HepG2 (cell line): ENCODE data around the gene MAPK6. TPM values are rescaled to one million over a fixed set of nuclear protein-coding genes. Genes with fewer than 3 reads are reported as not detected.

Source experiments
- HNRNPUL1 ChIP-seq: fragments of 200-400 bp; formaldehyde crosslinking; IDR thresholded peaks from 2 replicates; pipeline ENCODE4 v1.6.1; 2017; ENCODE audit warnings: low read depth, mild to moderate bottlenecking, low read length, moderate library complexity
- MEIS2 ChIP-seq: sonication (generic); formaldehyde crosslinking; IDR thresholded peaks from 2 replicates; pipeline ENCODE4 v1.9.0; 2021; ENCODE audit warnings: mild to moderate bottlenecking, missing genetic modification reagents
- MIXL1 ChIP-seq: IDR thresholded peaks from 2 replicates; pipeline ENCODE4 v1.6.1; 2016
- NONO ChIP-seq, 2 experiments: fragments of 450-650 bp in 1 of 2; sonication (generic) in 1 of 2; formaldehyde crosslinking in 1 of 2; IDR thresholded peaks in 1 of 2; conservative IDR thresholded peaks in 1 of 2; 2 replicates each; pipeline versions ENCODE4 v1.6.1 to v1.8.0; 2017 to 2022; ENCODE audit warnings: mild to moderate bottlenecking in 1 of 2, missing genetic modification reagents in 1 of 2, moderate library complexity in 1 of 2
- RAD21 ChIP-seq: fragments of 450-650 bp; formaldehyde crosslinking; IDR thresholded peaks from 2 replicates; pipeline ENCODE4 v1.5.0; 2020; ENCODE audit warnings: mild to moderate bottlenecking
- RBFOX2 ChIP-seq: fragments of 200-400 bp; formaldehyde crosslinking; IDR thresholded peaks from 2 replicates; pipeline ENCODE4 v1.6.1; 2017; ENCODE audit warnings: low read depth, mild to moderate bottlenecking, low read length
- RFX3 ChIP-seq: IDR thresholded peaks from 2 replicates; pipeline ENCODE4 v1.6.1; 2016; ENCODE audit warnings: missing biosample characterization, missing genetic modification reagents
- RXRB ChIP-seq: IDR thresholded peaks from 2 replicates; pipeline ENCODE4 v1.6.1; 2016; ENCODE audit warnings: borderline replicate concordance, missing genetic modification reagents, missing compliant biosample characterization
- TMF1 ChIP-seq: sonication (generic); formaldehyde crosslinking; IDR thresholded peaks from 2 replicates; pipeline ENCODE4 v1.8.1; 2022; ENCODE audit warnings: low read depth, missing genetic modification reagents
- XBP1 ChIP-seq: sonication (generic); formaldehyde crosslinking; IDR thresholded peaks from 2 replicates; pipeline ENCODE4 v1.5.0; 2020; ENCODE audit warnings: missing genetic modification reagents
- ZNF101 ChIP-seq: sonication (generic); formaldehyde crosslinking; IDR thresholded peaks from 2 replicates; pipeline ENCODE4 v1.4.0; 2020; ENCODE audit warnings: mild to moderate bottlenecking, low read depth, missing genetic modification reagents, borderline replicate concordance
- ZNF354B ChIP-seq: sonication (generic); formaldehyde crosslinking; IDR thresholded peaks from 2 replicates; pipeline ENCODE4 v1.8.0; 2022; ENCODE audit warnings: mild to moderate bottlenecking, missing genetic modification reagents
- ZNF570 ChIP-seq: sonication (generic); formaldehyde crosslinking; IDR thresholded peaks from 2 replicates; pipeline ENCODE4 v1.4.0; 2020; ENCODE audit warnings: mild to moderate bottlenecking, missing genetic modification reagents, borderline replicate concordance
- ZNF75D ChIP-seq: sonication (generic); formaldehyde crosslinking; IDR thresholded peaks from 2 replicates; pipeline ENCODE4 v1.8.1; 2023; ENCODE audit warnings: missing genetic modification reagents, mild to moderate bottlenecking, borderline replicate concordance
- ZNF772 ChIP-seq: sonication (generic); formaldehyde crosslinking; IDR thresholded peaks from 2 replicates; pipeline ENCODE4 v1.5.0; 2020; ENCODE audit warnings: mild to moderate bottlenecking, missing genetic modification reagents
- ZNF775 ChIP-seq: sonication (generic); formaldehyde crosslinking; IDR thresholded peaks from 2 replicates; pipeline ENCODE4 v1.4.0; 2020; ENCODE audit warnings: missing genetic modification reagents, mild to moderate bottlenecking, moderate library complexity, borderline replicate concordance
- ZSCAN30 ChIP-seq: sonication (generic); formaldehyde crosslinking; IDR thresholded peaks from 2 replicates; pipeline ENCODE4 v1.5.0; 2020; ENCODE audit warnings: mild to moderate bottlenecking, missing genetic modification reagents
- polyA plus RNA-seq, 8 experiments: library from polyadenylated mRNA; depleted of rRNA in 3 of 8; stranded (reverse) in 7 of 8; unstranded in 1 of 8; fragments of >200 nt; fragmentation: Illumina TruSeq in 4 of 8; extraction: Trizol in 4 of 8; gene quantifications; 2 replicates each; pipeline versions ENCODE4 v1.2.1 to v1.2.3, GENCODE V29; 2011 to 2016; ENCODE audit warnings: low read depth in 4 of 8, missing spikeins in 1 of 8, mixed read lengths in 1 of 8; ENCODE audit not compliant: insufficient read depth in 1 of 8
- total RNA-seq, 5 experiments: library from RNA; depleted of rRNA; stranded (reverse); fragments of >200 nt; fragmentation: Illumina TruSeq; extraction: Trizol; gene quantifications; 2 replicates each; pipeline ENCODE4 v1.2.3, GENCODE V29; 2016; ENCODE audit warnings: low read depth in 1 of 5
- TF ChIP-seq, protein P1 (sequence below): fragments of 450-650 bp; IDR thresholded peaks from 2 replicates; pipeline ENCODE4 v1.6.1; 2017; ENCODE audit warnings: mild to moderate bottlenecking
- TF ChIP-seq, protein P2 (sequence below): sonication (generic); formaldehyde crosslinking; IDR thresholded peaks from 2 replicates; pipeline ENCODE4 v1.5.0; 2020; ENCODE audit warnings: missing genetic modification reagents
- TF ChIP-seq, protein P3 (sequence below): sonication (generic); formaldehyde crosslinking; IDR thresholded peaks from 2 replicates; pipeline ENCODE4 v1.4.0; 2020; ENCODE audit warnings: mild to moderate bottlenecking, missing genetic modification reagents
- TF ChIP-seq, protein P4 (sequence below): sonication (generic); IDR thresholded peaks from 2 replicates; pipeline ENCODE4 v1.6.1; 2016; ENCODE audit warnings: low read depth, borderline replicate concordance
- TF ChIP-seq, protein P5 (sequence below): sonication (generic); formaldehyde crosslinking; conservative IDR thresholded peaks from 2 replicates; pipeline ENCODE4 v1.4.0; 2020; ENCODE audit warnings: missing genetic modification reagents

The MAPK6 gene
- total and polyA plus RNA-seq, 2 of the 13 experiments (the other 11 are each of a cell fraction or from before 2014, with no cell fraction given) = 89.5 to 99.7 TPM

DNA sequence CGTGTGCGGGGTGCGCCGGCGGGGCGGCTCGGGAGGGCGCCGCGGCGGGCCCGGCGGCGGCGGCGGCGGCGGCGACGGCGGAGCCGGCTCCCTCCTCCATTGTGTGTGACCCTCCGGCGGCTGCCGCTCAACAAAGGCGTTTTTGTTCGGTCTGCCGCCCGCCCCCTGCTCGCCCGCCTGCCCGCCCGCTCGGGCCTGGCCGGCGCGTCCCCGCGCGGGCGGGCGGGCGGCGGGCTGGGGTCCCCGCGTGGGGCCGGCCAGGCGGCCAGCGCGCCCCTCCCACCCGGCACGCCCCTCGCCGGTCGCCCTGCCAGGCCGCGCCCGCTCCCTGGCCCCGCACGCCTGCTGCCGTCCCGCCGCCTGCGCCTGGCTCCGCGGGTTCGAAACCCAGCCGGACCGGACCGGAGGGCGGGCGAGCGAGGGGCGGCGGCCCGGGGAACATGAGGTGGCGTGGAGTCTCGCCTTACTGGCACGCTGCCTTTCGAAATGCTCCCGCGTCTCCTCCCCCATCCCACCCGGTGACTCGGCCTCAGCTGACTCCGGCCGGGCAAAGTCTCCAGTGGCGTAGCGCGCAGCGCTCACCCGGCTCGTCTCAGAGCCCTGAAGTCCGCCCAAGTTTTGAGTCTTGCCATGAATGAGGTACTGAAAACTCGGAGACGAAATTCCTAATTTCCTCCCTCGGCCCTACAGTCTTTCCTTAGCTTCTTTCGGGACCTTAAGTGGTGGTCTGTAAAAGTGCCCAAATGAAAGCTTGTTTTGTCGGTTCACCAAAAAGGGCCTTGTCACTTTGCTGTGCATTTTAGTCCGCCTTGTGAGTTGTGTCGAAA lies 588 bp downstream of the MAPK6 start (continued):
- TF ChIP-seq, protein P1, sequence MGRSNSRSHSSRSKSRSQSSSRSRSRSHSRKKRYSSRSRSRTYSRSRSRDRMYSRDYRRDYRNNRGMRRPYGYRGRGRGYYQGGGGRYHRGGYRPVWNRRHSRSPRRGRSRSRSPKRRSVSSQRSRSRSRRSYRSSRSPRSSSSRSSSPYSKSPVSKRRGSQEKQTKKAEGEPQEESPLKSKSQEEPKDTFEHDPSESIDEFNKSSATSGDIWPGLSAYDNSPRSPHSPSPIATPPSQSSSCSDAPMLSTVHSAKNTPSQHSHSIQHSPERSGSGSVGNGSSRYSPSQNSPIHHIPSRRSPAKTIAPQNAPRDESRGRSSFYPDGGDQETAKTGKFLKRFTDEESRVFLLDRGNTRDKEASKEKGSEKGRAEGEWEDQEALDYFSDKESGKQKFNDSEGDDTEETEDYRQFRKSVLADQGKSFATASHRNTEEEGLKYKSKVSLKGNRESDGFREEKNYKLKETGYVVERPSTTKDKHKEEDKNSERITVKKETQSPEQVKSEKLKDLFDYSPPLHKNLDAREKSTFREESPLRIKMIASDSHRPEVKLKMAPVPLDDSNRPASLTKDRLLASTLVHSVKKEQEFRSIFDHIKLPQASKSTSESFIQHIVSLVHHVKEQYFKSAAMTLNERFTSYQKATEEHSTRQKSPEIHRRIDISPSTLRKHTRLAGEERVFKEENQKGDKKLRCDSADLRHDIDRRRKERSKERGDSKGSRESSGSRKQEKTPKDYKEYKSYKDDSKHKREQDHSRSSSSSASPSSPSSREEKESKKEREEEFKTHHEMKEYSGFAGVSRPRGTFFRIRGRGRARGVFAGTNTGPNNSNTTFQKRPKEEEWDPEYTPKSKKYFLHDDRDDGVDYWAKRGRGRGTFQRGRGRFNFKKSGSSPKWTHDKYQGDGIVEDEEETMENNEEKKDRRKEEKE = no peak
- TF ChIP-seq MIXL1 (no peak), ZNF354B (CRISPR knock-in tag) (0 out of 2 replicates have a peak, but pooled peaks have one; percentile 82), ZNF772 (no peak), ZNF101 (no peak), HNRNPUL1 (no peak), MEIS2 (CRISPR knock-in tag) (peak; percentile 48; the same call in 1 of the 2 replicates), ZNF75D (CRISPR knock-in tag) (no peak), ZSCAN30 (CRISPR knock-in tag) (no peak), RFX3 (CRISPR knock-in tag) (no peak), ZNF570 (CRISPR knock-in tag) (no peak), RBFOX2 (peak; percentile 21), RAD21 (CRISPR knock-in tag) (no peak; the same call in 1 of the 2 replicates), XBP1 (CRISPR knock-in tag) (no peak; the same call in 1 of the 2 replicates), TMF1 (no peak; the same call in 1 of the 2 replicates), RXRB (peak; percentile 40; the same call in 1 of the 2 replicates), ZNF775 (CRISPR knock-in tag) (no peak), NONO (IDR thresholded peaks at IDR 0.05) (no peak), NONO (CRISPR knock-in tag; conservative IDR thresholded peaks at IDR 0.05) (peak; percentile 58; the same call in 1 of the 2 replicates)
- TF ChIP-seq, protein P2, sequence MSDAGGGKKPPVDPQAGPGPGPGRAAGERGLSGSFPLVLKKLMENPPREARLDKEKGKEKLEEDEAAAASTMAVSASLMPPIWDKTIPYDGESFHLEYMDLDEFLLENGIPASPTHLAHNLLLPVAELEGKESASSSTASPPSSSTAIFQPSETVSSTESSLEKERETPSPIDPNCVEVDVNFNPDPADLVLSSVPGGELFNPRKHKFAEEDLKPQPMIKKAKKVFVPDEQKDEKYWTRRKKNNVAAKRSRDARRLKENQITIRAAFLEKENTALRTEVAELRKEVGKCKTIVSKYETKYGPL (CRISPR knock-in tag) = no peak
- TF ChIP-seq, protein P3, sequence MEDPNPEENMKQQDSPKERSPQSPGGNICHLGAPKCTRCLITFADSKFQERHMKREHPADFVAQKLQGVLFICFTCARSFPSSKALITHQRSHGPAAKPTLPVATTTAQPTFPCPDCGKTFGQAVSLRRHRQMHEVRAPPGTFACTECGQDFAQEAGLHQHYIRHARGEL (CRISPR knock-in tag) = no peak
- TF ChIP-seq, protein P4, sequence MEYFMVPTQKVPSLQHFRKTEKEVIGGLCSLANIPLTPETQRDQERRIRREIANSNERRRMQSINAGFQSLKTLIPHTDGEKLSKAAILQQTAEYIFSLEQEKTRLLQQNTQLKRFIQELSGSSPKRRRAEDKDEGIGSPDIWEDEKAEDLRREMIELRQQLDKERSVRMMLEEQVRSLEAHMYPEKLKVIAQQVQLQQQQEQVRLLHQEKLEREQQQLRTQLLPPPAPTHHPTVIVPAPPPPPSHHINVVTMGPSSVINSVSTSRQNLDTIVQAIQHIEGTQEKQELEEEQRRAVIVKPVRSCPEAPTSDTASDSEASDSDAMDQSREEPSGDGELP = peak; percentile 96
- TF ChIP-seq, protein P5, sequence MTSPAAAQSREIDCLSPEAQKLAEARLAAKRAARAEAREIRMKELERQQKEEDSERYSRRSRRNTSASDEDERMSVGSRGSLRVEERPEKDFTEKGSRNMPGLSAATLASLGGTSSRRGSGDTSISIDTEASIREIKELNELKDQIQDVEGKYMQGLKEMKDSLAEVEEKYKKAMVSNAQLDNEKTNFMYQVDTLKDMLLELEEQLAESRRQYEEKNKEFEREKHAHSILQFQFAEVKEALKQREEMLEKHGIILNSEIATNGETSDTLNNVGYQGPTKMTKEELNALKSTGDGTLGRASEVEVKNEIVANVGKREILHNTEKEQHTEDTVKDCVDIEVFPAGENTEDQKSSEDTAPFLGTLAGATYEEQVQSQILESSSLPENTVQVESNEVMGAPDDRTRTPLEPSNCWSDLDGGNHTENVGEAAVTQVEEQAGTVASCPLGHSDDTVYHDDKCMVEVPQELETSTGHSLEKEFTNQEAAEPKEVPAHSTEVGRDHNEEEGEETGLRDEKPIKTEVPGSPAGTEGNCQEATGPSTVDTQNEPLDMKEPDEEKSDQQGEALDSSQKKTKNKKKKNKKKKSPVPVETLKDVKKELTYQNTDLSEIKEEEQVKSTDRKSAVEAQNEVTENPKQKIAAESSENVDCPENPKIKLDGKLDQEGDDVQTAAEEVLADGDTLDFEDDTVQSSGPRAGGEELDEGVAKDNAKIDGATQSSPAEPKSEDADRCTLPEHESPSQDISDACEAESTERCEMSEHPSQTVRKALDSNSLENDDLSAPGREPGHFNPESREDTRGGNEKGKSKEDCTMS (CRISPR knock-in tag) = no peak
